GM19035 (cell line): ENCODE data around the gene PEX10.

Experiments used
- ATAC-seq: cut with Tn5 transposase; IDR thresholded peaks from one replicate; pipeline ENCODE4 v1.9.1; 2021; ENCODE audit not compliant: unreplicated experiment

Gene PEX10

DNA sequence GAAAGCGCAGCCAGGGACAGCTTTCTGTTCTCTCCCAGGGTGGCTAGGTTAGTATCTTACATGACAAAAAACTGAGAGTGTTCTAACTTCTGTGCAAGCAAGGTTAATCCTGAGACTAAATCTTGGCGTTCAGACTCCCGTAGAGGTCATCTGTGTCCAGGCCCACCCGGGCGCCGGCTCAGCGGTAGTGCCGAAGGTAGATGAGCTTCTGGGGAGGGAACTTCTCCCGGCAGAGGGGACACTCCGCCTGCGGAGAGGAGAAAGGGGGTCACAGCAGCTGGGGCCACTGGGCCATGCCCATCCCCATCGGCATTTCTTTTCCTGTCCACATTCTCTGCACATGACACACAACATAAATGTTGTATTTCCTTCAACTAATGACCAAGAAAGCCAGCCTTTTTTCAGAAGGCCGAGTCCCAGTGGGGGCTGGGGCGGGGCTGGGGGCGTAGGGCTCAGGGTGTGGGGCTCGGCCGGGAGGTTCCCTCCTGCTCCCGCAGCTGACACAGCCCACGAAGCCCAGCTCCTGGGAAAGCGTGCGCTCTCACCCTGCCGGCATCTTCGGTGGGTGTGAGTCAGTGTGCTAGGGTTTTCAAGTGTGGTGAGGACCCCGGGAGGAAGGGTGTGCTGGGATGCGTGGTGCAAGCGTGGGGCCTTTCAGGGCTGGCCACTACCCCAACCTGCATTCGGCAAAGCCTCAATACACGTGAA is 6.6 kb downstream of the PEX10 start:
- ATAC-seq = no peak

DNA sequence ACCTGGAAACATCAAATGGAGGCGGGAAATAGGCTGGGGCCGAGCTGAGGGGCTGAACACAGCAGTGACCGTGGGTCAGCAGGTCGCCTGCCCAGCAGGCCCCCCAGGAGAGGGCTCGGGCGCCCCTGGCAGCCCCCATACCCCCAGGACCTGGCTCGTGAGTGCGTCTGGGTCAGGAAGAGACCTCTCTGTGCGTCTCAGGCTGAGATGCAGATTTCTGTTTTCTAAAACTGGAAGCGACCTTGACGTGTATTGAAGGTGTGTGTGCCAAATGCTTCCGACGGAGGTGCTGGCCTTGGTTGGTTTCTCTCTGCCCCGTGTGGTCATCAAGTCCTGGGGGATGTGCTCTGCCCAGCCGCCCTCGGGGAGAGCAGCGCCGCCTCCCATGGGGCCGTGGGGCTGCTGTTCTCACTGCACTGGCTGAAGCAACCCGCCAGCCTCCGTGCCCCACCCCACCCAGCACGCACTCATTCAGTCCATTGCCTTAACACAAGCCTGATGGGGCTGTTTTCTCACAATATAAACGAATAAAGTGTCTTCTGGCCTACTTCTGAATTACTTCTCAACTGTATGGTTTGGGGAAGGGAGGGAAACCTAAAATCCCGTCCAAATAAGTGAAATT is 7.4 kb downstream of the PEX10 start:
- no peak for ATAC-seq

DNA sequence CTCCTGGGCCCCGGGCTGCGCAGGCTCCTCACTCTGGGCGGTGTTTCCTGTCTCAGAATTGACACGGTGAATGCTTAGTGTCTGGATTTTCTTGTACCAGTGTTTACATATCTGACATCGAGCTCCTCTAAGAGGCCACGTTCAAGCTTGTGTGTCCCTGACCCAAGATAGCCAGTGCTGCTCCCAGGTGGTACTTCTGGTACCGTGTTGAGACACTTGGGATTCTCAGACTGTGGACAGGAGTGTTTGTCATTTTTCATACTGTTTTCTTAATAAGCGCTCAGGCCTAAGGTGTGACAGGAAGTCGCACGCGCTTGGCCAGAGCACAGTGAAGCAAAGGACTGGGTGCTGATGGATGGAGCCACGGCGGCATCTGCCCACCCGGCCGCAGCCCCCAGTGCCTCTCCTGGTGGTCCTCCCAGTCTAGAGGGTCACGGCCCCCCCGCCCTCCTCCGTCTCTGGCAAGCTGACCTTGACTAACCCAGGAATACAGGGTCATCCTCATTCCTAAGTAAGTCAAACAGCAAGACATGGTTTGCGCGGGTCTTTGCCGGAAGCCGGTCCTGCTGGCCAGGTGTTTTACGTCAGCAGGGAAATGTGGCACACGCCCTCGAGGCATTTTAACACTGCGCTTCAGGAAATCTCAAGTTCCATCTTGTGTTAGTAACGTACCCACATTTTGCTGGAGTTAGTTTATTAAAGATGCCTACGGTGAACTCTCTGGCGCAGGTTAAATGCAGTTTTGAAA is 8.0 kb downstream of the PEX10 start:
- ATAC-seq = no peak

- no peak for ATAC-seq
These were observed 9.1 kb downstream of the PEX10 start for GRCh38 chr1:2403273-2403672.

- ATAC-seq = no peak
These were observed 9.9 kb downstream of the PEX10 start for GRCh38 chr1:2402420-2402819.

DNA sequence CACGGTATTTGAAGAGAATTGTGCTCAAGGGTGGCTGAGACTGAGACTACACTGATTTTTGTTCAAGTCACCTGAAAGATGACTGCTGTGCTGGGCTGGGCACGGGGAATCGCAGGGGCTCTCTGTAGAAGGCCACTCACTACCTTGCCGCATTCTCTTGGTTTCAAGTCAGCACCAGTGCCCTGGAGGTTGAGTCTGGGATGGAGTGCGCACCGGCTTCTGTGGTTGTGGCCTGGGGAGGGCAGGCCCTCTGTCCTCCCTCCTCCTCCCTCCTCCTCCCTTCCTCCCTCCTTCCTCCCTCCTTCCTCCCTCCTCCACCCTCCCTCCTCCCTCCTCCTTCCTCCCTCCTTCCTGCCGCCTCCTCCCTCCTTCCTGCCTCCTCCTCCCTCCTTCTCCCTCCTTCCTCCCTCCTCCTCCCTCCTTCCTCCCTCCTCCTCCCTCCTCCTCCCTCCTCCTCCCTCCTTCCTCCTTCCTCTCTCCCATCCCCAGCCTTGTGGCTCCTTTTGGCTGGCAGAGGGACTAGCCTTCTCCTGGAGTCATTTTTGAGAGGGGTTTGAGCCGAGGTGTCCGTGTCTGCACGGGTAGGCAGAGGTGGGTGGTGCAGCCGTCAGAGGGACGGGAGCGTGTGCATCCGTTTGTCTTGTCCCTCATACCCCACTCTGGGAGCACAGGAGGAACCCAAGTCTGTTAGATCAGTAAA is 11.3 kb downstream of the PEX10 start:
- no peak for ATAC-seq

- ATAC-seq = no peak
These were observed 11.8 kb downstream of the PEX10 start for GRCh38 chr1:2400576-2400909.

DNA sequence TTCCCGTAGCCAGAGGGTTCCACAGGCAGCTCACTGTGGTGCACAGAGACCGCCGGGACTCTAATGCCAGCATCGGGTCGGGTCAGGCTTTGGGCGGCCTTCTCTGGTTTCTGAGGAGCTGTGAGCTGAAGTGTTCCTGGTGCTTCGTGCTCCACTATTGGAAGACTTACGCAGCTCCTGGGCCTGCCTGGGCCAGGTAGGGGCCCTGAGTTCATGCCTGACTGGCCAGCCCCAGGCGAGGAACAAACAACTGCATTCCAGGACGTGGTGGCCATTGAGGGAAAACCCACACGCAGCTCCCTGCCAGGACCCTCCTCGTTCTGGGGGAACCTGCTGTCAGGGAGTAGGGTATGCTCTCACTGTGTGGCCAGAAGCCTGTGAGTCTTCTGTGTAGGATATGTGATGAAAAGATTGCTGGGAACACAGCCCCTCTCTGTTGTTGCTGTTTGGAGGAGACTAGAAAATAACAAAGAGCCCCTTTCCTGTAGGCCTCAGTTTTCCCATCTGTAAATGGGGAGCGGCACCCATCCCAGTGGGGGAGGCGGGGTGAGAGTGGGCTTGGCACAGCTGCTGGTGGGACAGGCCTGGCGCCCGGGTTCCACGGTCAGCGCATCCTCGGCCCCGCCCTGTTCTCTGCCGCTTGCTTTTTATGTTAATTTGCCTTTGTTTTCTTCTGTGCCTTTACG is 12.3 kb downstream of the PEX10 start:
- no peak for ATAC-seq

DNA sequence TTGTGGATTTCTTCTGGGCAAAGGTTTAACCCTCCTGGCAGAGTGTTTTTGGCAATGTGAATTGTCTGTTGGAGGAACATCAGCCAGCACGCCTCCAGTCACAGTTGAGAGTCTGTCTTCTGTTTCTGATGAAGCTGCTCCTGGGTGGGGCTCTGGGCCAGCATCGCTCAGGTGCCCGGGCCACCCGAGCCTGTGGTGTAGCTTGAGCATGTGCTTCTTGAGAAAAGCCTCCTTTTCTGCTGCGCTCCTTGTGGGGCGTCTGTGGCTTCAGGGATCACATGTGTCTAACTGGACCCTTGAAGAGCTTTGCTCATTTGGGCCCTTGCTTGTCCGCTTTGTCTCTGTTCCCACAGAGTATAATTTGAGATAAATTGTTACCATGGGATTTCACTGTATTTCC is 13.5 kb downstream of the PEX10 start:
- no peak for ATAC-seq

DNA sequence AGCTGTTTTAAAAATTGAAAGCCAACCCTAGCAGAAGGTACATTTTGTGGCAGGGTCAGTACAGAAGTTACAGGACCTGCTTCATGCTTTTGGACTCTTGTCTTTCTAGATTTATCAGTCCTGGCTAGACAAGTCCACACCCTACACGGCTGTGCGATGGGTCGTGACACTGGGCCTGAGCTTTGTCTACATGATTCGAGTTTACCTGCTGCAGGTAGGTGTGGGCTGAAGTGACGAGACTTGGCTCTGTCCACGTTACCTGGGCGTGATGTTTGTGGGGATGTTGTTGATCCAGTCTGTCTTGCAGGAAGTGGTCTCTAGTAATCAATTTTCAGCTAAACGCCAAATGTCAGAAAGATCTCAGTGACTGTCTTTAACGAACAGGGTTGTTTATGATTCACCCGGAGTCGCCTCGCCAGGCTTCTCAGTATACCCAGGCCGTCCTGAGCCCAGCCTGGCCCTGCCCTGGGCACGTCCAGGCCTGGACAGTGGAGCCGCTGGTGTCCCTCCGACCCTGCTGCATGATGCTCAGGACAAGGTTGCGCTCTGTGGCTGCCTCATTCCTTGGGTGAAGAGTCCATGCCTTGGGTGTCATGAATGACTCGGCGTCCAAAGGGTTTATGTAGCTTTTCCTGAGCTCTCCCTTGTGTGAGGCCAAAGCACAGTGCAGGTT is 15.2 kb downstream of the PEX10 start:
- no peak for ATAC-seq

- ATAC-seq = no peak
These were observed 15.9 kb downstream of the PEX10 start for GRCh38 chr1:2396476-2396875.

DNA sequence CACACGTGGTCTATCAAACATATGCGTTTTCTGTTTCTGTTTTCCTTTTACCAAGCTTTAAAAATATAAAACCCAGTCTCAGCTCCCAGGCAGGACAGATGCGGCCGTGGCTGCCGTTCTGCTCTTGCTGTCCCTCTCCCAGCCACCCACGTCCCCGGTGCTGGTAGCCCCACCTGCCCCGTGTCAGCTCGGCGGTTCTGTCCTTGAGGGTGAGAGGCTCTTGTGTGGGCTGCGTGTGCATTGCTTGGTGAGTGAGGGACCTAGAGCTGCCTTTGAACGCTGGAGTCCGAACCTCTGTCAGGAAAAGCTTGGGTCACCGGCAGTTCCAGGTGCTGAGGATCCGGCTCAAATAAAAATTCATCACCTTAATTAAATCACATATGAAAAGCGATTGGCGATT is 16.3 kb downstream of the PEX10 start:
- ATAC-seq = no peak

GRCh38 chr1:2395245-2395644 is 17.1 kb downstream of the PEX10 start:
- ATAC-seq = no peak

DNA sequence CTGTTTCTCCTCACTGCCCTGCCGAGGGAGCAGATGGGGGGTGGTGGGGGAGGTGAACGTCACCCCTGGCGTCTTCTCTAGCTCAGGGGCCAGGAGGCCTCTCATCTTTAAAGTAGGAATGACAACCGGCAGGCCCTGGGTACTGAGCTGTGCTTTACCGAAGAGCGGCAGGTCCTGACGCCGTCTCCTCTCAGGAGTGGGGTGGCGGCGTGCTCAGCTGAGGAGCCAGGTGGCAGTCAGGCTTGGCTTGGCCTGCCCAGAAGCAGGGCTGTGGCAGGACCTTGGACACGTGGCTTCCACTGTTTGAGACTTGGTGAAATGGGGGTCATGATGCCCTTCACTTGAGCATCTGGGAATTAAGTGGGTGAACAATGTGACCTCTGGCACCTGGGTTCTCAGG is 17.6 kb downstream of the PEX10 start:
- no peak for ATAC-seq

DNA sequence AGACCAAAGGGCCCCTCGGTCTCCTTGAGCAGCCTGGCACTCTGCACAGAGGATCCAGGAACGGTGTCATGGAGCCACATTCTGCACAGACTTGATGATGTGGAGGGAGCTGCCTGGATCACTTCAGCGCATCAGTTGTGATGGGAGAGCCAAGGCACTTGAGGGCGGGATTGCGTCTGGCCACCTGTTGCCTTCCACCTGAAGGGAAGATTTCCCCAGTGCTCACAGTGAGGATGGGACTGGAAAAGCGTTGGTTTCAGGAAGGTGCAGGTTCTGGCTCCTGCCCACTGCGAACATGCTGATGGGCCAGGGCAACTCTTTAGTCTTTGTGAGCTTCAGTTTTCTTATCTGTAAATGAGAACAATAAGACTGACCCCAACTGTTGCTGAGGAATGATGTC is 18.1 kb downstream of the PEX10 start:
- ATAC-seq = no peak

GRCh38 chr1:2393471-2393877 is 18.9 kb downstream of the PEX10 start:
- ATAC-seq = no peak

DNA sequence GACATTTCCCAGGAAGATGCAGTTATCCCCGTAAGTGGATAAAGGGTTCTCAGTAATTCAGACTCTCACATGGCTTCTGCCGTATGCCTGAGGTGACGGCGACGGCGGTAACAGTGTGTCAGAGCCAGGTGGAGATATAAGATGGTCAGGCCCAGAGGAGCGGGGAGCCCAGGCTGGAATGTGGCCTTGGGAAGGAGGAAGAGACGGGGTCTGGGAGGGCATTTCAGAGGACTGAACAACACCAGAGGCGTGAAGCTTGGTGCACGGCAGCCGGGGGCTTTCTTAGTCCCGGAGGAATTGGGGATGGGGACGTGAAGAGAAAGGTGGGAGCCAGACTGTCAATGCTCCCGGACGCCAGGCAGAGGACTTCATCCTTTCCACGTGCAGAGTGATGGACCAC is 19.7 kb downstream of the PEX10 start:
- ATAC-seq = no peak

GRCh38 chr1:2391931-2392509 is 20.3 kb downstream of the PEX10 start:
- peak; percentile 15 for ATAC-seq

- ATAC-seq = peak; percentile 89
These were observed 21.1 kb downstream of the PEX10 start, which contains the start of the genes MORN1 and RER1 for GRCh38 chr1:2391041-2391930. MORN1 (minus strand) TSS chr1:2391554; CDS start chr1:2391533, 21 bp downstream. RER1 (plus strand) TSS chr1:2391841; CDS start chr1:2395791, 3,950 bp downstream.
